ENCODE data around the gene RHBDD3.

The RHBDD3 gene

DNA sequence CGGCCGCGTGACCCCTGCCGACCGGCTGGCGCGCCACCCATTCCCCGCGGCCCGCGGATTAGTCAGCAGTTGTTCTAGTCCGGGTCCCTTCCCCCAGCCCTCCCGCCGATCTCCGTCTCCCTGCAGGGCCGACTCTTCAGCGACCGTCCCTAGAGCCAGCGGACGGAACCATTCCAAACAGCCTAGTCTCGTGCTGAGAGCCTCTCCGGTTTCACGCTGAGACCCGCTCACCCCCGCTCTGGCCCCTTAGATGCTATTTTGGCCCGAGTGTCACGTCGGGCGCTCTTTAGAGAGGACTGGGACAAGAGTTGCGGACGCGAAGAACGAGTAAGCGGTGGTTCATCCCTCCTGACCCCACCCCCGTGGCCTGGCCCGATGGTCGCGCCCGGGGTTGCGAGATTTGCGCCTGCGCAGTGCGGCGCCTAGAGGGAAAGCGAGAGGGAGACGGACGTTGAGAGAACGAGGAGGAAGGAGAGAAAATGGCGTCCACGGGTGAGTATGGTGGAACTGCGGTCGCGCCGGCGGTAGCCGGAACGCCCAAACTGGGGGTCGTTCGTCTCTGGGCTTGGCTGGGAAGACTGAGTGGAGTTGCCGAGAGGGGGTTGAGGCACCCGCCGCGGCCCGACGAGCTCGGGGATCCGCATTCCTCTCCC lies at the start of gene RHBDD3, which contains the start of gene EWSR1:
Gene RHBDD3 (minus strand): TSS at position 124 of the 653 bp plus-strand sequence. CDS start 2,355 bp downstream, outside the sequence.
Gene EWSR1 (plus strand): TSS at position 411 of the 653 bp plus-strand sequence. CDS start 69 bp downstream, at position 480.
- H3K9ac ChIP-seq (ENCODE audit: low read length): peak within 1 kb of the TSS; percentile 92
- H3K36me3 ChIP-seq (ENCODE audit: insufficient read depth, low read length): peaks cover 15% of the 10 kb centered on the region
- peak within 1 kb of the TSS; percentile 93 to 98 for H3K4me3 ChIP-seq (ENCODE audit: low read depth in 1 of 2, low read length in 2 of 2)
- peaks cover 51% of the 10 kb centered on the region for H3K4me1 ChIP-seq (ENCODE audit: insufficient read depth, low read length)
- H3K27me3 ChIP-seq (ENCODE audit: control insufficient read depth in 1 of 2, insufficient read depth in 2 of 2, low read length in 2 of 2): no peaks in the 10 kb centered on the region
- H3K27ac ChIP-seq (ENCODE audit: low read depth, low read length): peak within 1 kb of the TSS; percentile 99
- H3K9me3 ChIP-seq (ENCODE audit: low read length): no peaks in the 10 kb centered on the region

DNA sequence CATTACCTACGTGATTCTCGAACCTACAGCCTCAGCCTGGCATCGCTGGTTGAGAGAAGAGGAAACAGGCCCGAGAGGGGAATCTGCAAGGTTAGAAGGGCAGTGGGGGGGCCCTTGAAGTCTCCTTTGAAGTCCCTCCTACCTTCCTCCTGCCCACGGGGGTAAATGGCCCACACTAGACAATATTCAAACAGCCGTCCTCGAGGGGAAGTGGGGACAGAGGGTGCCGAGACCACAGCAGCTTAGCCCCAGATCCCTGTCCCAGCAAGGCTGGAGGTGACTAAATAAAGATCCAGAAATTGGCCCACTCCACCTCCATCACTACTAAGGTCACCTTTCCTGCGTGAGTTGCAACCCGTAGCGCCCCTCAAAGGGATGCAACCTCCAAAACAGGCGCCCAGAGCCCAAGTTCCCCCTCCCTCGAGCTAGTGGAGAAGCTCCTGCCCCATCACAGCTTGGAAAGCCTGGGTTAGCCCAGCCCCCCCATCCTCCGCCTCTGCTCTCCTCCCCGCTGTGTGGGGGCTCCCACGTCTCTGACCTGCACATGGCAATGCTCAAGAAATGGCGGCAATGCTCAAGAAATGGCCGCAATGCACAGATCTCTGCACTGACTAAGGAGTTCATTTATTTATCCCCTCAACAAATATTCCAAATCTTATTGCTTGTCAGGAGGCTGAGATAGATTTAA lies 48.5 kb upstream of the RHBDD3 start:
- Histone ChIP-seq H3K9ac (ENCODE audit: low read length) (no peak overlapping the region), H3K4me3 (ENCODE audit: low read depth in 1 of 2, low read length in 2 of 2) (no peak overlapping the region), H3K27me3 (ENCODE audit: control insufficient read depth in 1 of 2, insufficient read depth in 2 of 2, low read length in 2 of 2) (peaks cover 17 to 30% of the 10 kb centered on the region in 2 donors), H3K4me1 (ENCODE audit: insufficient read depth, low read length) (peaks cover 22% of the 10 kb centered on the region), H3K27ac (ENCODE audit: low read depth, low read length) (no peak overlapping the region), H3K9me3 (ENCODE audit: low read length) (no peaks in the 10 kb centered on the region), H3K36me3 (ENCODE audit: insufficient read depth, low read length) (no peaks in the 10 kb centered on the region)

GRCh38 chr22:29315286-29316140 lies 47.7 kb upstream of the RHBDD3 start, which contains the start of gene RASL10A:
Gene RASL10A, minus strand, starts transcription at chr22:29315697. Its CDS starts 451 bp downstream, at chr22:29315246.
- Histone ChIP-seq H3K27me3 (ENCODE audit: control insufficient read depth in 1 of 2, insufficient read depth in 2 of 2, low read length in 2 of 2) (peaks cover 17 to 30% of the 10 kb centered on the region in 2 donors), H3K4me3 (ENCODE audit: low read depth in 1 of 2, low read length in 2 of 2) (peak within 1 kb of the TSS; percentile 15 to 41), H3K9ac (ENCODE audit: low read length) (no peak within 1 kb of the TSS), H3K4me1 (ENCODE audit: insufficient read depth, low read length) (peaks cover 30% of the 10 kb centered on the region), H3K36me3 (ENCODE audit: insufficient read depth, low read length) (no peaks in the 10 kb centered on the region), H3K27ac (ENCODE audit: low read depth, low read length) (no peak within 1 kb of the TSS), H3K9me3 (ENCODE audit: low read length) (no peaks in the 10 kb centered on the region)

- Histone ChIP-seq H3K36me3 (ENCODE audit: insufficient read depth, low read length) (no peaks in the 10 kb centered on the region), H3K27ac (ENCODE audit: low read depth, low read length) (no peak overlapping the region), H3K4me1 (ENCODE audit: insufficient read depth, low read length) (peaks cover 36% of the 10 kb centered on the region), H3K9ac (ENCODE audit: low read length) (no peak overlapping the region), H3K27me3 (ENCODE audit: control insufficient read depth in 1 of 2, insufficient read depth in 2 of 2, low read length in 2 of 2) (peaks cover 17 to 30% of the 10 kb centered on the region in 2 donors), H3K4me3 (ENCODE audit: low read depth in 1 of 2, low read length in 2 of 2) (peak overlapping the region; percentile 15 to 41), H3K9me3 (ENCODE audit: low read length) (no peaks in the 10 kb centered on the region)
Observed at GRCh38 chr22:29314537-29315285, 46.9 kb upstream of the RHBDD3 start.

DNA sequence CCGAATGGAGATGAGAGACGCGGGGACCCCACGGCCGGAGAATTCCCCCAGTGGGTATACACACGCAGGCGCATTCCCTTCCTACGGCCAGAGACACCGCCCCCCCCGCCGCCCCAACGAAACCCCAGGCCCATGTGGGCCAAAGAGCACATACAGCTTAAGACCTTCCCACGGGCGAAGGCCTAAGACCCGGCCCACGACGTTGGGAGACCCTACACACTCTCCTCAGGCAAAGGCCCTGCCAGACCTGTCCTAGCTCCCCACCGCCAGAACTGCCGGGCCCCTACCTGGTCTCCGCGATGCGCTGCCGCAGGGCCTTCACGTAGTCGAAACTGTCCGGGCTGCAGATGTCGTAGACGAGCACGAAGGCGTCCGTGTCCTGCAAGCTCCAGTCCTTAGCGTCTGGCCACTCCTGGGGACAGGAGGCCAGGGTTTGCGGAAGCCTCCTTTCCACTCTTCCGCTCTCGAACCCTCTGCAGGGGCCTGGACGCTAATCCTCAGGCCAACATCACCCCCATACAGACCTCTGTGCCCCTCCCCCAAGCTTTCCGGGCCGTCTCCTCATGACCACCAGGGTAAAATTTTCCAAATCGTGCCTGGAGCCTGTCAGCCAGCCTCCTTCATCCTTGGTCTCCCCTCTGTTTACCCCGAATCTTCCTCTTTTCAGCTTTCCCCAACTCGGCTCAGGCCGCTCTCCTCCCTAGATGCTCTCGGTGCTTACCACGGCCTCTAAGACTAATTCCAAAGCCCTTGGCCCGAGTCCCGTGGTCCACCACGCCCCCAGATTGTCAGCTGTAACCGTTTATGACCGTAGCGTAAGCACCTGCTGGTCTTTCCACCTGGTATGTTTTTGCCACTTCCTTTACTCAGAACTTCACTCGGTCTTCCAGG lies 46.0 kb upstream of the RHBDD3 start:
- Histone ChIP-seq H3K4me3 (ENCODE audit: low read depth in 1 of 2, low read length in 2 of 2) (peak overlapping the region in 1 of 2 donors; percentile 41), H3K27me3 (ENCODE audit: control insufficient read depth in 1 of 2, insufficient read depth in 2 of 2, low read length in 2 of 2) (peaks cover 17 to 30% of the 10 kb centered on the region in 2 donors), H3K4me1 (ENCODE audit: insufficient read depth, low read length) (peaks cover 45% of the 10 kb centered on the region), H3K36me3 (ENCODE audit: insufficient read depth, low read length) (no peaks in the 10 kb centered on the region), H3K27ac (ENCODE audit: low read depth, low read length) (no peak overlapping the region), H3K9ac (ENCODE audit: low read length) (no peak overlapping the region), H3K9me3 (ENCODE audit: low read length) (no peaks in the 10 kb centered on the region)

DNA sequence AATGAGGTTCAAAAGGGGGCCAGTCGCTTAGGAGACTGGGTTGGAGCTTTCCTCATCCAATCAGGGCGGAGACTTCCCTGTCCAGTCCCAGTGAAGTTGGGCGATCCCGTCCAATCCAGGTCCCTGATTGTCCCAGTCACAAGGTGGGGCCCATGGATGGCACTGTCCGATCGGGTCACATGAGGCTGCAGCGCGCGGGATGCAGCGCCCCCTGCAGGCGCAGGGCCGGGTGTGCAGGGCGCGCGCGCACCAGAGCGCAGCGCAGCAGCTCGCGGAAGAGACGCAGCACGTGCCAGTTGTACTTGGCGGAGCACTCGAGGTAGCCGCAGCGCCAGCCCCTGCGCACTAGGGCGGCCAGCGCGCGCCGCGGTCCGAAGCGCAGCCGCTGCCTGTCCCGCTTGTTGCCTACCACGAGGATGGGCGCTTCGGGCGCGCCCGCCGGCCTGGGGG lies 45.4 kb upstream of the RHBDD3 start:
- Histone ChIP-seq H3K9me3 (ENCODE audit: low read length) (no peaks in the 10 kb centered on the region), H3K27me3 (ENCODE audit: control insufficient read depth in 1 of 2, insufficient read depth in 2 of 2, low read length in 2 of 2) (peaks cover 17 to 30% of the 10 kb centered on the region in 2 donors), H3K4me3 (ENCODE audit: low read depth in 1 of 2, low read length in 2 of 2) (peak overlapping the region in 1 of 2 donors; percentile 21), H3K27ac (ENCODE audit: low read depth, low read length) (no peak overlapping the region), H3K36me3 (ENCODE audit: insufficient read depth, low read length) (no peaks in the 10 kb centered on the region), H3K9ac (ENCODE audit: low read length) (no peak overlapping the region), H3K4me1 (ENCODE audit: insufficient read depth, low read length) (peaks cover 51% of the 10 kb centered on the region)

- H3K9me3 ChIP-seq (ENCODE audit: low read length): no peaks in the 10 kb centered on the region
- H3K36me3 ChIP-seq (ENCODE audit: insufficient read depth, low read length): no peaks in the 10 kb centered on the region
- H3K27me3 ChIP-seq (ENCODE audit: control insufficient read depth in 1 of 2, insufficient read depth in 2 of 2, low read length in 2 of 2): peaks cover 17 to 30% of the 10 kb centered on the region in 2 donors
- peak overlapping the region; percentile 62 for H3K27ac ChIP-seq (ENCODE audit: low read depth, low read length)
- peak overlapping the region in 1 of 2 donors; percentile 21 for H3K4me3 ChIP-seq (ENCODE audit: low read depth in 1 of 2, low read length in 2 of 2)
- peaks cover 58% of the 10 kb centered on the region for H3K4me1 ChIP-seq (ENCODE audit: insufficient read depth, low read length)
- no peak overlapping the region for H3K9ac ChIP-seq (ENCODE audit: low read length)
Observed at GRCh38 chr22:29312218-29313125, 44.7 kb upstream of the RHBDD3 start.

DNA sequence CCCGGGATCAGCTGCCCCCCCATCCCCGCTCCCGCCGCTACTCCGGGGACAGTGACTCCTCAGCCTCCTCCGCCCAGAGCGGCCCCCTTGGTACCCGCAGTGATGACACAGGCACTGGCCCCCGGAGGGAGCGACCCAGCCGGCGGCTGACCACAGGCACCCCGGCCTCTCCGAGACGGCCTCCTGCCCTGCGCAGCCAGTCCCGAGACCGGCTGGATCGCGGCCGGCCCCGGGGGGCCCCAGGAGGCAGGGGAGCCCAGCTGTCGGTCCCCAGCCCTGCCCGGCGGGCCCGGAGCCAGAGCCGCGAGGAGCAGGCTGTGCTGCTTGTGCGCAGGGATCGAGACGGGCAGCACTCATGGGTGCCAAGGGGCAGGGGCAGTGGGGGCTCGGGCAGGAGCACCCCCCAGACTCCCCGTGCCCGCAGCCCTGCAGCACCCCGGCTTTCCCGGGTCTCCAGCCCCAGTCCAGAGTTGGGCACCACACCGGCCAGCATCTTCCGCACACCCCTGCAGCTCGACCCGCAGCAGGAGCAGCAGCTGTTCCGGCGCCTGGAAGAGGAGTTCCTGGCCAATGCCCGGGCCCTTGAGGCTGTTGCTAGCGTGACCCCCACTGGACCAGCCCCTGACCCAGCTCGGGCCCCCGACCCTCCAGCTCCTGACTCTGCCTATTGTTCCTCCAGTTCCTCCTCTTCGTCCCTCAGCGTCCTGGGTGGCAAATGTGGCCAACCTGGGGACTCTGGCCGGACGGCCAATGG lies 43.9 kb upstream of the RHBDD3 start:
- Histone ChIP-seq H3K27ac (ENCODE audit: low read depth, low read length) (peak overlapping the region; percentile 85), H3K9me3 (ENCODE audit: low read length) (no peaks in the 10 kb centered on the region), H3K4me1 (ENCODE audit: insufficient read depth, low read length) (peaks cover 60% of the 10 kb centered on the region), H3K27me3 (ENCODE audit: control insufficient read depth in 1 of 2, insufficient read depth in 2 of 2, low read length in 2 of 2) (peaks cover 17 to 30% of the 10 kb centered on the region in 2 donors), H3K4me3 (ENCODE audit: low read depth in 1 of 2, low read length in 2 of 2) (peak overlapping the region in 1 of 2 donors; percentile 38), H3K36me3 (ENCODE audit: insufficient read depth, low read length) (no peaks in the 10 kb centered on the region), H3K9ac (ENCODE audit: low read length) (no peak overlapping the region)

DNA sequence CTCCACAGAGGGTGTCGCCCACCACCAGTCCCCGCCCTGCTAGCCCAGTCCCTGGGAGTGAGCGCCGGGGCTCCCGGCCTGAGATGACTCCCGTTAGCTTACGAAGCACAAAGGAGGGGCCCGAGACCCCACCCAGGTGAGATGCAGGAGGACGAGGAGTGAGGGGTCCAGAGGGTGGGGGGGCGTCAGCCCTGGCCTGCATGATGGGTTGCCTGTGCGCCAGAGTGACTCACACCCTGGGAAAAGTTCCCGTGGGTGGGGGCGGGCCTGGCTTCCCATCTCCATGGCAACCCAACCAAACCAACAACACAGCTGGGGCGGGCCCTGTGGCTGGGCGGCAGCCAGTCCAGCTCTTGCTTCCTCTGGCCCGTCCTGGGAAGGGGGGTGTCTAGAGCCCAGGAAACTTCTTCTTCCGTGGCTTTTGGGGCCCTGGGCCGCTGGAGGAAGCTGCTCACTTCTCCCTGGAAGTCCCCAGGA lies 43.1 kb upstream of the RHBDD3 start:
- peaks cover 60% of the 10 kb centered on the region for H3K4me1 ChIP-seq (ENCODE audit: insufficient read depth, low read length)
- no peak overlapping the region for H3K9ac ChIP-seq (ENCODE audit: low read length)
- H3K9me3 ChIP-seq (ENCODE audit: low read length): no peaks in the 10 kb centered on the region
- no peaks in the 10 kb centered on the region for H3K36me3 ChIP-seq (ENCODE audit: insufficient read depth, low read length)
- peaks cover 14 to 23% of the 10 kb centered on the region in 2 donors for H3K27me3 ChIP-seq (ENCODE audit: control insufficient read depth in 1 of 2, insufficient read depth in 2 of 2, low read length in 2 of 2)
- H3K4me3 ChIP-seq (ENCODE audit: low read depth in 1 of 2, low read length in 2 of 2): peak overlapping the region in 1 of 2 donors; percentile 38
- H3K27ac ChIP-seq (ENCODE audit: low read depth, low read length): peak overlapping the region; percentile 85

All from muscle layer of colon (tissue), 2 donors.